GF-D8 (cell line): ENCODE measurements around the gene FRZB.

Experiments
- DNase-seq: peaks from one replicate; lab custom pipeline; 2025; lab: John Stamatoyannopoulos, UW

Gene FRZB

GRCh38 chr2:182784777-182785176 is 81.7 kb downstream of the FRZB start:
- no peak for DNase-seq

GRCh38 chr2:182784058-182784706 is 82.3 kb downstream of the FRZB start:
- DNase-seq, result no peak
